ENCODE results near the gene SET.
"Not testable (repeated sequence)": the region's sequence is repeated elsewhere in the genome, so short reads cannot be mapped to it uniquely, and the experiment has no call there.

SET gene, protein sequence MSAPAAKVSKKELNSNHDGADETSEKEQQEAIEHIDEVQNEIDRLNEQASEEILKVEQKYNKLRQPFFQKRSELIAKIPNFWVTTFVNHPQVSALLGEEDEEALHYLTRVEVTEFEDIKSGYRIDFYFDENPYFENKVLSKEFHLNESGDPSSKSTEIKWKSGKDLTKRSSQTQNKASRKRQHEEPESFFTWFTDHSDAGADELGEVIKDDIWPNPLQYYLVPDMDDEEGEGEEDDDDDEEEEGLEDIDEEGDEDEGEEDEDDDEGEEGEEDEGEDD

DNA sequence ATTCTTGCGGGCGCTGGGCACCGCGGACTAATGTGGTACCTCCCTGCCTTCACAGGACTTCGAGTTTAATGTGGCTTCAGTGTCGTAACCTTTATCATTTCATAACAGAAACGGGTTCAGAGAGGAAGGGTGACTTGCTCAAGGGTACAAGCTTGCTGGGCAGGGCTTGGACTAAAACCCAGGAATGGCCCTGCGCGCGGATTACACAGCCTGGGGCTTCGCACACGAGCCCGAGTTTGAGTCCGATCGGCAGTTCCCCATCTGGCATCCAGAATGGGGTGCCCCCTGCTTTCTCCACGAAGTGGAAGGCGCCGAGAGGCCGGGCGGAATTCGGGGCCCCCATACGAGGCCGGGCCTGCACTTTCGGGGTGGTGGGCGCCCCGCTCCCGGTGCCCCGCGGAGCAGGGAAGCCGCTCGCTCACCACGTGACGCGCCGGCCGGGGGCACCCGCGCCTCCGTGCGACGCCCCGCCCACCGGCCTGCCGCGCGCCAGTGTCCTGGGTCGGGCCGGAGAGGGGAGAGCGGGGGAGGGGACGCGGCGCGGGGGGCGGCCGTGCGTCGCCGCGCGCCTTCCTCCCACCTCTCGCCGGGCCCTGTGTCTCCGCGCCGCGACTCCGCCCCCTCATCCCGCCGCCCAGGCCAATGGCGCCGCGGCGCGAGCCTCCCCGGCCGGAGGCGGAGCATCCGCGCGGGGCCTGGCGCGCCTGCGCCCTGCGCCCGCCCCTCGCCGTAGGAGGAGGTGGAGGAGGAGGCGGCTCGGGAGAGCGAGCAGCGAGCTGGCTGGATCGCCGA, at the start of gene SET:
SET (plus strand) TSS at position 722 of the 792 bp plus-strand sequence. CDS start 361 bp downstream, outside the sequence.
- DNase-seq, result peak; percentile 95

DNA sequence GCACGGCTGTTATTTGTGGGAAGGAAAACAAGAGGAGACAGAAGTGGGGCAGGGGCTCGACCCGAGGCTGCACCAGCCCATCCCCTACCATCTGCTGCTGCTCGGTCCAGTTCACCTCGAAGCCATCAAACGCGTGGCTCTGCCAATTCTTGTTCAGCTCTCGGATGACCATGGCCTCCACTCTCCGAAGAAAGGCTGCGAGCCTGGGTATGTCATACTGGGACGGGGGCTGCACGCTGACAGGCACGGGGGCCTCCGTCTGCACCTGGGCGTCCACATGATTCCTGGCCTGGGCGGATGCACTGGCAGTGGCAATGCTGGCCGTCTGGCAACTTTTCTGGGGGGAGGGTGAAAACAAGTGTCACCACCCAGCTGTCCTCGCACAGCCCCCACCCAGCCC, 48.4 kb upstream of the SET start:
- DNase-seq, result no peak

GRCh38 chr9:128642675-128643245, 46.3 kb upstream of the SET start:
- no peak for DNase-seq

DNA sequence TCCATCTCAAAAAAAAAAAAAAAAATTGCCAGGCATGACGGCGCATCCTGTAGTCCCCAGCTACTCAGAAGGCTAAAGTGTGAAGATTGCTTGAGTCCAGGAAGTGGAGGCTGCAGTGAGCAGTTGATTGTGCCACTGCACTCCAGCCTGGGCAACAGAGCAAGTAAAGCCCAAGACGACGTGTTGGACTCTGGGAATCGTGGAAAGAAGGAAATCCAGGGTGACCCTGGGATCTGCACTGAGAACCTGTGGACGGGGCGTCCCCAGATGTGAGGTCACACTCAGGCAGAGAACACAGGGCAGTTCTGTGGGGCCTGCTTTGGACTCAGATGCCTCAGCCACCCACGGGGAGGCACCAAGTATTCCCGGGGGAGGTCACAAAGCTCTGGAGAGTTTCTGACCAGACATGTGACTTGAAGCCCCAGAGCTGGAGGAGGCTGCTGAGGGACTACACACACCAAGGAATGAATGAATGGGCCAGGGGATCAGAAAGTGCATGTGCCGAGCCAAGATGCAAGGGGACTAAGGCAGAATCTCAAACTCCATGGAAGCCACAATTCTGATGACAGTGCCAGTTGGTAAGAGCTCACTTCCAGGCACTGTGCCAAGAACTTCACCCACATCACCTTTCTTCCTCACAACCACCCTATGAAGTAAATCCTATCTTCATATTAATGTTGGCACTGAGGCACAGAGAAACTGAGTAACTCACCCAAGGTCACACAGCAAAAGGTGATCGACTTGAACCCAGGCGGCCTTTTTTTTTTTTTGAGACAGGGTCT, 45.3 kb upstream of the SET start:
- no peak for DNase-seq

DNA sequence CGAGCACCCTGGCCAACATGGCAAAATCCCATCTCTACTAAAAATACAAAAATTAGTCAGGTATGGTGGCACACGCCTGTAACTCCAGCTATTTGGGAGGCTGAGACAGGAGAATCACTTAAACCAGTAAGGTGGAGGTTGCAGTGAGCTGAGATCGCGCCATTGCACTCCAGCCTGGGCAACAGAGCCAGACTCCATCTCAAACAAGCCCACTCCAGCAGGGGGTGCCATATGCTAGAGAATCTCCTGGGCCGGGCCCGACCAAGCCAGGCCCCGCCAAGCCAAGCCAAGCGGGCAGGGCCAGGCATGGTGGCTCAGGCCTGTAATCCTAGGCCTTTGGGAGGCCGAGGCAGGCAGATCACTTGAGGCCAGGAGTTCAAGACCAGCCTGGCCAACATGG, 40.8 kb upstream of the SET start:
- peak; percentile 83 for DNase-seq

GRCh38 chr9:128651798-128652197, 37.2 kb upstream of the SET start:
- no peak for DNase-seq

- DNase-seq, result no peak
Observed at GRCh38 chr9:128653908-128654307, 35.1 kb upstream of the SET start.

- no peak for DNase-seq
Observed at GRCh38 chr9:128654481-128654880, 34.5 kb upstream of the SET start.

GRCh38 chr9:128656416-128657343, 32.3 kb upstream of the SET start, which contains the start of gene DYNC2I2:
Gene DYNC2I2, minus strand, starts transcription at chr9:128656847. Its CDS starts 121 bp downstream, at chr9:128656726.
- DNase-seq, result peak; percentile 99

DNA sequence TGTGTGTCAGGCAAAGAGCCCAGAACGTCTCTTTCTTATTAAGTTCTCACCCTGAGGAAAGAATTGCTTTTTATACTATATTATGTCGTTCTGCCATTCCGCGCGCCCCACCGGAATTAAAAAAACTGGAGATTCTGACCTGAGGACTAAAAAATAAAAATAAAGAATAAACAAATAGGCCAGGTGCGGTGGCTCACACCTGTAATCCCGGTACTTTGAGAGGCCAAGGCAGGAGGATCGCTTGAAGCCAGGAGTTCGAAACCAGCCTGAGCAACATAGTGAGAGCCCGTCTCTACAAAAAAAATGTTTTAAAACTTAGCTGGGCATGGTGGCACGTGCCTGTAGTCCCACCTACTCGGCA, 31.7 kb upstream of the SET start:
- DNase-seq, result no peak

DNA sequence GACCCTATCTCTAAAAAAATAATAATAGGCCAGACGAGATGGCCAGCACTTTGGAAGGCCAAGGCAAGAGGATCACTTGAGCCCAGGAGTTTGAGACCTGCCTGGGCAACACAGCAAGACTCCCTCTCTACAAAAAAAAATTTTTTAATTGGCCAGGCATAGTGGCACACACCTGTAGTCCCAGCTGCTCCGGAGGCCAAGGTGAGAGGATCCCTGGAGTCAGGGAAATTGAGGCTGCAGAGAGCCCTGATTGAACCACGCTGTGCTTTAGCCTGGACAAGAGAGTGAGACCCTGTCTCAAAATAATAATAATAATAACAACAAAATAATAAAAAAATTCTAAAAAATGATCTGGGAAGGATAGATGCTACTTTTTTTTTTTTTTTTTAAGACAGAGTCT, 31.2 kb upstream of the SET start:
- no peak for DNase-seq

DNA sequence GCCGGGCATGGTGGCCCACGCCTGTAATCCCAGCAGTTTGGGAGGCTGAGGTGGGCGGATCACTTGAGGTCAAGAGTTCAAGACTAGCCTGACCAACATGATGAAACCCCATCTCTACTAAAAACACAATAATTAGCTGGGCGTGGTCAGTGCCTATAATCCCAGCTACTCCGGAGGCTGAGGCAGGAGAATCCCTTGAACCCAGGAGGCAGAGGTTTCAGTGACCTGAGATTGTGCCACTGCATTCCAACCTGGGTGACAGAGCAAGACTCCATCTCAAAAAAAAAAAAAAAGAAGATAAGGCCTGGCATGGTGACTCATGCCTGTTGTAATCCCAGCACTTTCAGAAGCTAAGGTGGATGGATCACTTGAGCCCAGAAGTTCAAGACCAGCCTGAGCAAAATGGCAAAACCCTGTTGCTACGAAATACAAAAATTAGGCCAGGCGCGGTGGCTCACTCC, 22.5 kb upstream of the SET start:
- DNase-seq, result not testable (repeated sequence)

GRCh38 chr9:128669786-128670185, 19.2 kb upstream of the SET start:
- no peak for DNase-seq

DNA sequence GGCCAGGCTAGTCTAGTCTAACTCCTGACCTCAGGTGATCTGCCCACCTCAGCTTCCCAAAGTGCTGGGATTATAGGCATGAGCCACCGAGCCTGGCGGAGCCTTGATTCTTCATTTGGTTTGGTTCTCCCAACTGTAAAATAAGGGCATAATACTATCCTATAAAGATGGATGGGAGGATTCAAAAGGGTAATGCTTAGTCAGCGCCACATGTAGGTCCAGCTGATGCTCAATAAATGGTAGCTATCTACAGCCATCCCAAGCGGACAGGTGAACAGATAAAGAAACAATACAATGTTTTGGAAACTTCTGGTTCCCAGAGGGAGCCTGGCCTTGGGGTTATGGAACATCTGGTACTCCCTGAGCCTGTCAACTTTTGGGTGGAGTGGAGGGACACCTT, 13.6 kb upstream of the SET start:
- DNase-seq, result no peak

GRCh38 chr9:128677794-128678193, 11.2 kb upstream of the SET start:
- DNase-seq, result no peak

DNA sequence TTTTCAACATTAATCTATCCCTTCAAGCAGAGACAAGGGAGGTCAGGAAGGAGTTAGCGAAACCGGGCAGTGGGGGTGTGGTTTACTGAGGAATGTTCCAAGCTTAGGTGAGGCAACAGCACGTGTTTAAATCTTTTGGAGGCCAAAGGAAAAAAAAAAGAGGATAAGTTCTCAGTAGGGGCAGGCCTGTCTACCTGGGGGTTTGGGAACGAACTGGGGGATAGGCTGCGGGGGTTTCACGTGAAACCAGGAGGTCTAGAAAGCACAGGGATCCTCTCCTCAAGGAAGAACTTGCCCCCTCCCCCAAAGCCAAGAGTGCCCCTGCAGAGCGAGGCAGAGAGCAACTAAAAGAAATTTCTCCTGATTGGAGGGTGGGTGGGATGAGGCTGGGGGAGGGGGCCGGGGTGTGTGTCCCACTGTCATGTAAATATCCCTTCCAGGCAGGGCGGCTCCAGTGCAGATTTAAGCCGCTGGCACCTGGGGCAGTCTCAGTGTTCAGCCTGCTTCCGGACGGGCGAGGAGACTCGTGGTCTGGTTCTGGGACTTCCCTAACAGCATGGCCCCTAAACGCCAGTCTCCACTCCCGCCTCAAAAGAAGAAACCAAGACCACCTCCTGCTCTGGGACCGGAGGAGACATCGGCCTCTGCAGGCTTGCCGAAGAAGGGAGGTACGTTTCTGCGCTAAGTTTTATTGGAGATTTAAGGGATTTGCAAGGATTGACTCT, 5.5 kb upstream of the SET start:
- DNase-seq, result peak; percentile 78

DNA sequence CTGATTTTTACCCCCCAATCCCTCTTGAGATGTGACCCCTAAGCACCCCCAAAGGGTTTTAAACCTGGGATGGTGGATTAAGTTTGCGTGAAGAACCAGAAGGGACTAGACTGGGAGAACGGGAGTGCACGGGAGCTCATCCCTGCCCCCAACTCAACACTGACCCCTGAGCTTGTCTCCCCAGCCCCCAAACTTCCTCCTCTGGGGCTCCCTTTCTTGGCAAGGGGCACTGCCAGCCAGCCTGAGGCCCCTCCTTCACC, 5.0 kb upstream of the SET start:
- DNase-seq, result no peak

DNA sequence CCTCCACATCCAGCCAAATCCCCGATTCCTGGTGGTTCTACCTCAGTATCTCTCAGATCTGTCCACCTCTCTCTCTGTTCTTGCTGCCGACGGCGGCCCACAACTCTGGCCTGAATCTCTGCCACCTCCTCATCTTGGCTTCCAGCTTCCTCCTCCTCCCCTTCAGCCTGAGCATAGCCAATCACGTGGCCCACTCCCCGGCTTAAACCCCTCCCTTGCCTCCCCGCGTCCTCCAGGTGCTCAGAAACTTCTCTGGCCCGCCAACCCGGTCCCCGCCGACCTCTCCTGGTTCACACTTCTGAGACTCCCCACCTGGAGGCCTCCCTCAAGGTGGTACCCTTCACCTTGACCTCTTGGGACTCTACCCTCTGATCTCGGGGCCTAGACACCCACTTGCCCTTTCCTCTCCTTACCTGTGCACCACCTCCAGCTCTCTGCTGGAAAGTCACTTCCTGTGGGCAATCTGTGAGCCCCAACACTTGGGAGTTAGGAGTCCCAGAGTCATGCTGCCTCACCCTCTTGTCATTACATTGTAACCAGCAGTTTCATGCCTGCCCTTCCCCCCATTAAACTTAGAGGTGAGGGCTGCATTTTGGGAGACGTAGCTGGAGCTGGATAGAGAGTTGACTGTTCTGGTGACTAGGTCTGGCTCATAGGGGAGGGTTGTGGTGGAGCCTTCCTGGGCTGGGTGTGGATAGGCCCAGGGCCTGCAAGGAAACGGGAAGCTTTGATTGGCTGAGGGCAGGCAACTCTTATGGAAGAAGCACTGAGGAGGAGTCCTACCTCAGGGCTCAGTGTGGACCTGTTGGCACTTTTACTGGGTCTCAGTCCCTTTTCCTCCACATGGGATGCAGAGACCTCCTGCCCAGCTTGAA, 4.5 kb upstream of the SET start:
- peak; percentile 86 for DNase-seq

DNA sequence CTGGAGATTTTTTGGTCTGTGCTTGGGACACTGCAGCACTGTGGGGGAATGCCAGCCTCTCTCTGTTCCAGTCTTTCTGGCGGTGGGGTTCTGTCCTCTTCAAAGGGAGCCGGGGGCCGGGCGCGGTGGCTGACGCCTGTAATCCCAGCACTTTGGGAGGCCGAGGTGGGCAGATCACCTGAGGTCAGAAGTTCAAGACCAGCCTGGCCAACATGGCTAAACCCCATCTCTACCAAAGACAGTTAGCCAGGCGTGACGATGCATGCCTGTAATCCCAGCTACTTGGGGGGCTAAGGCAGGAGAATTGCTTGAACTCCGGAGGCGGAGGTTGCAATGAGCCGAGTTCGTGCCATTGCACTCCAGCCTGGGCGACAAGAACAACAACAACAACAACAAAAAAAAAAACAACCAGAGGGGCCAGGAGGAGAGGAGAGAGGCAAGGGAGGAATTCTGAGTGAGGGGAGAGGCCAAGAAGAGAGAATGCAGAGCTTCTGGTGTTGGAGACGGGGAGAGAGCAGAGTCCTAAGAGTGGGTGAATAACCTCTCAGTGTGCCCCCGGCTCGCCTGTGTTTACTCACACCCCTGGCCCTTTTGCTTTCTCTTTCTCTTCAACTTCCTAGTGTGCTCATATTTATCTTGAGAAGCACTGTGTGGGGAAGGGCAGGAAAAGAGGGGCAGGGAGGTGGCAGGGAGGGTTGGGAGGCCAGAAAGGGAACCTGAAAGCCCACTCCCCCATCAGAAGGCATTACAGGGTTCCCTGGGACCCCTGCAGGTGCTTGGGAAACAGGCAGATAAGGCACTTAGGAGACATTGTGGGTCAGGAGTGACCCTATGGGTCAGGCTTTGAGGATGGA, 3.2 kb upstream of the SET start:
- no peak for DNase-seq

DNA sequence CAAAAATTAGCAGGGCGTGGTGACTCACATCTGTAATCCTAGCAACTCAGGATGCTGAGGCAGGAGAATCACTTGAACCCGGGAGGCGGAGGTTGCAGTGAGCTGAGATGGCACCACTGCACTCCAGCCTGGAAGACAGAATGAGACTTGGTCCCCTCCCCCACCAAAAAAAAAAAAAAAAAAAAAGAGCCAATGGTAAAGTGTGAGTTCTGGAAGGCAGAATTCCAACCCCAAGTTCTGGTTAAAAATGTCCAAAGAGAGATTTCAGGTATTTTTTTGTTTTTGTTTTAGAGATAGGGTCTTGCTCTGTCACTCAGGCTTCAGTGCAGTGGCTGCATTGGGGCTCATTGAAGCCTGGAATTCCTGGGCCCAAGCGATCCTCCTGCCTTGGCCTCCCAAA, 1.6 kb upstream of the SET start:
- DNase-seq, result no peak

All from activated CD8-positive, alpha-beta memory T cell treated with anti-CD3 and anti-CD28 coated beads, Interleukin-2, amount 50 U/mL, for 48 hours (primary cell).